NB4 (cell line): ENCODE data around the gene TM9SF2.

Source experiments
- MYC ChIP-seq: IDR thresholded peaks from 2 replicates; pipeline ENCODE4 v1.6.1; 2011; ENCODE audit warnings: low read depth, low read length
- POLR2A ChIP-seq: IDR thresholded peaks from 2 replicates; pipeline ENCODE4 v1.6.1; 2011; ENCODE audit warnings: mild to moderate bottlenecking; ENCODE audit not compliant: insufficient read length; ENCODE audit errors: extremely low read depth
- TF ChIP-seq, protein P1 (sequence below): IDR thresholded peaks from one replicate; pipeline ENCODE4 v1.5.1; 2012; ENCODE audit warnings: low read depth, low read length
- TF ChIP-seq, protein P2 (sequence below): IDR thresholded peaks from 2 replicates; pipeline ENCODE4 v1.6.1; 2011; ENCODE audit warnings: low read depth, low read length

DNA sequence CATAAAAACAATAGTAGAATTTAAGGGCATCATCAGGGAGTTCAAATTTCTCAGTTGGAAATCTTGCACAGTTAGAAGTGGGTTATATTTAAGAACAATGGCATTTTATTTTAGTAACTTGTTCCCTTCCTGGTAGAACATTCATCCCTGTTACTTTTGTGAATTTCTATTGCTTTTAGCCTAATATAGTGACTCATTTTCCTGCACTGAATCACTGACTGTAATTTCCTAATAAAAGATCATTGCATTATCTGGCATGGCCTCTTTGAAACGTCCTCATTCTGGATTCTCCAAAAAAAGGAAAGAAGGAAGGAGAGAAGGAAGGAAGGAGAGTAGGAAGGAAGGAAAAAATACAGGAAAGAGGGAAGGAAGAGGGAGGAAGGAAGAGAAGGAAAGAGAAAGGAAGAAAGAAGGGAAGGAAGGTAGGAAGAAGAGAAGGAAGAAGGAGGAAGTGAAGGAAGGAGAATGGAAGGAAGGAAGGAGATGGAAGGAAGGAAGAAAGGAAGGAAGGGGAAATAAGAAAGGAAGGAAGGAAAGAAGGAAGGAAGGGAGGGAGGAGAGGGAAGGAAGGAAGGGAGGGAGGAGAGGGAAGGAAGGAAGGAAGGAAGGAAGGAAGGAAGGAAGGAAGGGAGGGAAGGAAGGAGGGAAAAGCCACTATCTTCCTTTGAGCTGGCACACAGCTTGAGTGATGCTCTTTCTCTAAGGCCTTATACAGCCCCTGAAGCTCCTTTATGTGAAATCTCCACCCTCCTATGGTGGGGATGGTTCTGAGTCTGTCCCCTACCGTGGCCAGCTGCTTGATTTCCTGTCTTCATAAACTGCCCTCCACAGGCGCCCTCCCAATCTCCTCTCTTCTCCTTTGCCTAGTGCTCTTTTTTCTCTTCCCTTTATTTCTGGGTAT is 29.8 kb upstream of the TM9SF2 start:
- TF ChIP-seq, protein P1, sequence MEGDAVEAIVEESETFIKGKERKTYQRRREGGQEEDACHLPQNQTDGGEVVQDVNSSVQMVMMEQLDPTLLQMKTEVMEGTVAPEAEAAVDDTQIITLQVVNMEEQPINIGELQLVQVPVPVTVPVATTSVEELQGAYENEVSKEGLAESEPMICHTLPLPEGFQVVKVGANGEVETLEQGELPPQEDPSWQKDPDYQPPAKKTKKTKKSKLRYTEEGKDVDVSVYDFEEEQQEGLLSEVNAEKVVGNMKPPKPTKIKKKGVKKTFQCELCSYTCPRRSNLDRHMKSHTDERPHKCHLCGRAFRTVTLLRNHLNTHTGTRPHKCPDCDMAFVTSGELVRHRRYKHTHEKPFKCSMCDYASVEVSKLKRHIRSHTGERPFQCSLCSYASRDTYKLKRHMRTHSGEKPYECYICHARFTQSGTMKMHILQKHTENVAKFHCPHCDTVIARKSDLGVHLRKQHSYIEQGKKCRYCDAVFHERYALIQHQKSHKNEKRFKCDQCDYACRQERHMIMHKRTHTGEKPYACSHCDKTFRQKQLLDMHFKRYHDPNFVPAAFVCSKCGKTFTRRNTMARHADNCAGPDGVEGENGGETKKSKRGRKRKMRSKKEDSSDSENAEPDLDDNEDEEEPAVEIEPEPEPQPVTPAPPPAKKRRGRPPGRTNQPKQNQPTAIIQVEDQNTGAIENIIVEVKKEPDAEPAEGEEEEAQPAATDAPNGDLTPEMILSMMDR = no peak
- TF ChIP-seq MYC (no peak), POLR2A (no peak)
- TF ChIP-seq, protein P2, sequence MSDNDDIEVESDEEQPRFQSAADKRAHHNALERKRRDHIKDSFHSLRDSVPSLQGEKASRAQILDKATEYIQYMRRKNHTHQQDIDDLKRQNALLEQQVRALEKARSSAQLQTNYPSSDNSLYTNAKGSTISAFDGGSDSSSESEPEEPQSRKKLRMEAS = no peak
